GM23338 (cell line): ENCODE data around the gene RSPRY1.
"Not testable (repeated sequence)": the region's sequence is repeated elsewhere in the genome, so short reads cannot be mapped to it uniquely, and the experiment has no call there.

ENCODE experiments used
- CTCF ChIP-seq, 2 experiments: fragments of 200-600 bp in 1 of 2; sonication (generic) in 1 of 2; conservative IDR thresholded peaks; 2 replicates each; pipeline versions ENCODE4 v1.5.1 to v1.6.1; 2016 to 2017; ENCODE audit warnings: antibody characterized with exemption in 2 of 2, low read depth in 2 of 2, mild to moderate bottlenecking in 2 of 2, moderate library complexity in 1 of 2
- EZH2 ChIP-seq: fragments of 200-600 bp; sonication (generic); IDR thresholded peaks from one replicate; pipeline ENCODE4 v1.8.0; 2017; ENCODE audit warnings: antibody characterized with exemption, mild to moderate bottlenecking, low read depth; ENCODE audit not compliant: unreplicated experiment
- EZH2phosphoT487 ChIP-seq: fragments of 200-600 bp; sonication (generic); IDR thresholded peaks from one replicate; pipeline ENCODE4 v1.8.1; 2018; ENCODE audit warnings: antibody characterized with exemption; ENCODE audit not compliant: unreplicated experiment
- POLR2AphosphoS5 ChIP-seq: IDR thresholded peaks from 2 replicates; pipeline ENCODE4 v1.6.1; 2016; ENCODE audit warnings: antibody characterized with exemption, low read depth
- TF ChIP-seq, protein P1 (sequence below): IDR thresholded peaks from one replicate; pipeline ENCODE4 v1.6.1; 2018; ENCODE audit warnings: antibody characterized with exemption; ENCODE audit not compliant: unreplicated experiment

DNA sequence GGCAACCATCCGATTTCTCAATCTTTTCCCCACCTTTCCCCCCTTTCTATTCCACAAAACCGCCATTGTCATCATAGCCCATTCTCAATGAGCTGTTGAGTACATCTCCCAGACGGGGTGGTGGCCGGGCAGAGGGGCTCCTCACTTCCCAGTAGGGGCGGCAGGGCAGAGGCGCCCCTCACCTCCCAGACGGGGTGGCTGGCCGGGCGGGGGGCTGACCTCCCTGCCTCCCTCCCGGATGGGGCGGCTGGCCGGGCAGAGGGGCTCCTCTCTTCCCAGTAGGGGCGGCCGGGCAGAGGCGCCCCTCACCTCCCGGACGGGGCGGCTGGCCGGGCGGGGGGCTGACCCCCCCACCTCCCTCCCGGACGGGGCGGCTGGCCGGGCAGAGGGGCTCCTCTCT lies 14.2 kb downstream of the RSPRY1 start:
- TF ChIP-seq CTCF (conservative IDR thresholded peaks at IDR 0.05; ENCODE audit: low read depth in 2 of 2); EZH2phosphoT487; EZH2; POLR2AphosphoS5: not testable (repeated sequence)
- TF ChIP-seq, protein P1, sequence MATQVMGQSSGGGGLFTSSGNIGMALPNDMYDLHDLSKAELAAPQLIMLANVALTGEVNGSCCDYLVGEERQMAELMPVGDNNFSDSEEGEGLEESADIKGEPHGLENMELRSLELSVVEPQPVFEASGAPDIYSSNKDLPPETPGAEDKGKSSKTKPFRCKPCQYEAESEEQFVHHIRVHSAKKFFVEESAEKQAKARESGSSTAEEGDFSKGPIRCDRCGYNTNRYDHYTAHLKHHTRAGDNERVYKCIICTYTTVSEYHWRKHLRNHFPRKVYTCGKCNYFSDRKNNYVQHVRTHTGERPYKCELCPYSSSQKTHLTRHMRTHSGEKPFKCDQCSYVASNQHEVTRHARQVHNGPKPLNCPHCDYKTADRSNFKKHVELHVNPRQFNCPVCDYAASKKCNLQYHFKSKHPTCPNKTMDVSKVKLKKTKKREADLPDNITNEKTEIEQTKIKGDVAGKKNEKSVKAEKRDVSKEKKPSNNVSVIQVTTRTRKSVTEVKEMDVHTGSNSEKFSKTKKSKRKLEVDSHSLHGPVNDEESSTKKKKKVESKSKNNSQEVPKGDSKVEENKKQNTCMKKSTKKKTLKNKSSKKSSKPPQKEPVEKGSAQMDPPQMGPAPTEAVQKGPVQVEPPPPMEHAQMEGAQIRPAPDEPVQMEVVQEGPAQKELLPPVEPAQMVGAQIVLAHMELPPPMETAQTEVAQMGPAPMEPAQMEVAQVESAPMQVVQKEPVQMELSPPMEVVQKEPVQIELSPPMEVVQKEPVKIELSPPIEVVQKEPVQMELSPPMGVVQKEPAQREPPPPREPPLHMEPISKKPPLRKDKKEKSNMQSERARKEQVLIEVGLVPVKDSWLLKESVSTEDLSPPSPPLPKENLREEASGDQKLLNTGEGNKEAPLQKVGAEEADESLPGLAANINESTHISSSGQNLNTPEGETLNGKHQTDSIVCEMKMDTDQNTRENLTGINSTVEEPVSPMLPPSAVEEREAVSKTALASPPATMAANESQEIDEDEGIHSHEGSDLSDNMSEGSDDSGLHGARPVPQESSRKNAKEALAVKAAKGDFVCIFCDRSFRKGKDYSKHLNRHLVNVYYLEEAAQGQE = not testable (repeated sequence)
